Stimulated activated CD8-positive, alpha-beta memory T cell treated with anti-CD3 and anti-CD28 coated beads, Interleukin-12 subunit alpha, Interleukin-12 subunit beta, amount 100 ng/mL, for 4 hours (primary cell): ENCODE data around the gene RFT1.
A peak's percentile ranks its signal among the peaks of the same experiment; 100 is the strongest.
"Not testable (repeated sequence)": the region's sequence is repeated elsewhere in the genome, so short reads cannot be mapped to it uniquely, and the experiment has no call there.

Experiments used
- DNase-seq: peaks from one replicate; pipeline ENCODE4 v3.0.0-alpha.2; 2020; ENCODE audit warnings: low read depth

RFT1 gene

GRCh38 chr3:53065841-53066480 lies 64.3 kb downstream of the RFT1 start:
- no peak for DNase-seq

GRCh38 chr3:53062905-53063304 lies 67.3 kb downstream of the RFT1 start:
- DNase-seq, result no peak

- DNase-seq, result no peak
Measured at GRCh38 chr3:53056442-53056841, 73.8 kb downstream of the RFT1 start.

GRCh38 chr3:53054233-53054632 lies 76.0 kb downstream of the RFT1 start:
- DNase-seq, result not testable (repeated sequence)

GRCh38 chr3:53051929-53052328 lies 78.3 kb downstream of the RFT1 start:
- no peak for DNase-seq

GRCh38 chr3:53049987-53050386 lies 80.2 kb downstream of the RFT1 start:
- no peak for DNase-seq

- peak; percentile 55 for DNase-seq
Measured at GRCh38 chr3:53046171-53047170, 83.8 kb downstream of the RFT1 start.

- peak; percentile 73 for DNase-seq
Measured at GRCh38 chr3:53045518-53046170, 84.6 kb downstream of the RFT1 start, which contains the start of gene SFMBT1. Gene SFMBT1, minus strand, starts transcription at chr3:53046073. Its CDS starts 76,945 bp downstream, at chr3:52969128.

GRCh38 chr3:53044711-53045517 lies 85.3 kb downstream of the RFT1 start:
- peak; percentile 45 for DNase-seq

- no peak for DNase-seq
Measured at GRCh38 chr3:53044371-53044710, 85.9 kb downstream of the RFT1 start.

GRCh38 chr3:53043738-53044137 lies 86.5 kb downstream of the RFT1 start:
- no peak for DNase-seq

- no peak for DNase-seq
Measured at GRCh38 chr3:53042651-53043050, 87.6 kb downstream of the RFT1 start.

- DNase-seq, result no peak
Measured at GRCh38 chr3:53040351-53040820, 89.8 kb downstream of the RFT1 start.

GRCh38 chr3:53039376-53039752 lies 90.9 kb downstream of the RFT1 start:
- DNase-seq, result no peak

- no peak for DNase-seq
Measured at GRCh38 chr3:53038679-53039375, 91.4 kb downstream of the RFT1 start.
